ENCODE measurements around the gene NSUN4. TPM values are rescaled to one million over a fixed set of nuclear protein-coding genes. Genes with fewer than 3 reads are reported as not detected.
A peak's percentile ranks its signal among the peaks of the same experiment; 100 is the strongest.
"Not testable (repeated sequence)": the region's sequence is repeated elsewhere in the genome, so short reads cannot be mapped to it uniquely, and the experiment has no call there.

Gene NSUN4
- total RNA-seq, 1 donor from 2014 or later = 16.9 TPM

GRCh38 chr1:46367072-46367471 lies 26.5 kb downstream of the NSUN4 start:
- Mint-ChIP-seq H3K4me1 (ENCODE audit: low read depth, unreplicated experiment) (peaks cover 4% of the 10 kb centered on the region), H3K27ac (ENCODE audit: unreplicated experiment) (no peak overlapping the region), H3K4me3 (ENCODE audit: unreplicated experiment) (no peak overlapping the region), H3K9me3 (ENCODE audit: unreplicated experiment) (no peaks in the 10 kb centered on the region), H3K36me3 (ENCODE audit: low read depth, unreplicated experiment) (peaks cover 11% of the 10 kb centered on the region), H3K27me3 (ENCODE audit: low read depth, unreplicated experiment) (no peaks in the 10 kb centered on the region)
- Histone ChIP-seq H4K20me1 (ENCODE audit: insufficient read depth, low read length) (no peaks in the 10 kb centered on the region), H2AFZ (ENCODE audit: low read depth, low read length) (no peak overlapping the region), H3K27ac (ENCODE audit: low read depth, low read length) (no peak overlapping the region), H3K4me2 (ENCODE audit: low read length) (no peak overlapping the region), H3K4me3 (ENCODE audit: insufficient read depth, low read depth, low read length) (no peak overlapping the region), H3K4me1 (ENCODE audit: insufficient read depth, low read length) (peaks cover 4% of the 10 kb centered on the region), H3K9ac (ENCODE audit: low read length) (no peak overlapping the region), H3K27me3 (ENCODE audit: insufficient read depth, low read length) (no peaks in the 10 kb centered on the region), H3K36me3 (ENCODE audit: insufficient read depth, low read length) (peaks cover 20% of the 10 kb centered on the region), H3K79me2 (ENCODE audit: insufficient read depth, low read length) (no peaks in the 10 kb centered on the region), H3K9me3 (ENCODE audit: insufficient read depth, low read depth, low read length) (no peaks in the 10 kb centered on the region)
- FAIRE-seq (no peak), DNase-seq (ENCODE audit: low read depth) (no peak)
- no peak for TF ChIP-seq EZH2 (IDR thresholded peaks at IDR 0.05; ENCODE audit: insufficient read depth, low read length)
- no peak for TF ChIP-seq CTCF (IDR thresholded peaks at IDR 0.05; ENCODE audit: insufficient read depth, low read depth, low read length)

DNA sequence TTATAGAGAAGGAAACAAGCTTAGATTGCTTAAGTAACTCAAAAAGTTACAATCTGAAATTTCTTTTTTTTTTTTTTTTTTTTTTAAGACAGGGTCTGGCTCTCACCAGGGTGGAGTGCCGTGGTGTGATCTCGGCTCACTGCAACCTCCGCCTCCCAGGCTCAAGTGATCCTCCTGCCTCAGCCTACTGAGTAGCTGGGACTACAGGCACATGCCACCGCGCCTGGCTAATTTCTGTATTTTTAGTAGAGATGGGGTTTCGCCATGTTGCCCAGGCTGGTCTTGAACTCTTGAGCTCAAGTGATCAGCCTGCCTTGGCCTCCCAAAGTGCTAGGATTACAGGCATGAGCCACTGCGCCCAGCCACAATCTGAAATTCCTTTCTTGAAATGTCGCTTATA lies 27.1 kb downstream of the NSUN4 start:
- FAIRE-seq; H3K27ac ChIP-seq (ENCODE audit: low read depth, low read length); H3K79me2 ChIP-seq (ENCODE audit: insufficient read depth, low read length); H3K4me3 Mint-ChIP-seq (ENCODE audit: unreplicated experiment); H3K27me3 ChIP-seq (ENCODE audit: insufficient read depth, low read length); H2AFZ ChIP-seq (ENCODE audit: low read depth, low read length); DNase-seq (ENCODE audit: low read depth); H4K20me1 ChIP-seq (ENCODE audit: insufficient read depth, low read length); H3K9me3 ChIP-seq (ENCODE audit: insufficient read depth, low read depth, low read length); H3K4me3 ChIP-seq (ENCODE audit: insufficient read depth, low read depth, low read length); H3K9ac ChIP-seq (ENCODE audit: low read length); H3K4me1 Mint-ChIP-seq (ENCODE audit: low read depth, unreplicated experiment); H3K4me2 ChIP-seq (ENCODE audit: low read length); H3K9me3 Mint-ChIP-seq (ENCODE audit: unreplicated experiment); H3K27me3 Mint-ChIP-seq (ENCODE audit: low read depth, unreplicated experiment); H3K4me1 ChIP-seq (ENCODE audit: insufficient read depth, low read length); H3K27ac Mint-ChIP-seq (ENCODE audit: unreplicated experiment): not testable (repeated sequence)
- H3K36me3 ChIP-seq (ENCODE audit: insufficient read depth, low read length) = peaks cover 14% of the 10 kb centered on the region
- peaks cover 11% of the 10 kb centered on the region for H3K36me3 Mint-ChIP-seq (ENCODE audit: low read depth, unreplicated experiment)

- peaks cover 5% of the 10 kb centered on the region for H3K4me1 Mint-ChIP-seq (ENCODE audit: low read depth, unreplicated experiment)
- Histone ChIP-seq H3K9ac (ENCODE audit: low read length) (no peak overlapping the region), H3K4me3 (ENCODE audit: insufficient read depth, low read depth, low read length) (no peak overlapping the region), H3K4me2 (ENCODE audit: low read length) (no peak overlapping the region), H4K20me1 (ENCODE audit: insufficient read depth, low read length) (no peaks in the 10 kb centered on the region), H3K79me2 (ENCODE audit: insufficient read depth, low read length) (no peaks in the 10 kb centered on the region), H3K4me1 (ENCODE audit: insufficient read depth, low read length) (peaks cover 4% of the 10 kb centered on the region), H3K27ac (ENCODE audit: low read depth, low read length) (no peak overlapping the region), H3K27me3 (ENCODE audit: insufficient read depth, low read length) (no peaks in the 10 kb centered on the region), H3K36me3 (ENCODE audit: insufficient read depth, low read length) (peaks cover 6% of the 10 kb centered on the region), H2AFZ (ENCODE audit: low read depth, low read length) (no peak overlapping the region), H3K9me3 (ENCODE audit: insufficient read depth, low read depth, low read length) (no peaks in the 10 kb centered on the region)
- no peaks in the 10 kb centered on the region for H3K9me3 Mint-ChIP-seq (ENCODE audit: unreplicated experiment)
- no peak for DNase-seq (ENCODE audit: low read depth)
- no peak overlapping the region for H3K27ac Mint-ChIP-seq (ENCODE audit: unreplicated experiment)
- no peaks in the 10 kb centered on the region for H3K27me3 Mint-ChIP-seq (ENCODE audit: low read depth, unreplicated experiment)
- H3K36me3 Mint-ChIP-seq (ENCODE audit: low read depth, unreplicated experiment) = peaks cover 9% of the 10 kb centered on the region
- no peak for FAIRE-seq
- TF ChIP-seq EZH2 (IDR thresholded peaks at IDR 0.05; ENCODE audit: insufficient read depth, low read length) (no peak), CTCF (IDR thresholded peaks at IDR 0.05; ENCODE audit: insufficient read depth, low read depth, low read length) (no peak)
- H3K4me3 Mint-ChIP-seq (ENCODE audit: unreplicated experiment) = peak overlapping the region; percentile 7
Measured at GRCh38 chr1:46368791-46369190, 28.2 kb downstream of the NSUN4 start.
